ENCODE measurements around the gene HSPB1.
"Not testable (repeated sequence)": the region's sequence is repeated elsewhere in the genome, so short reads cannot be mapped to it uniquely, and the experiment has no call there.

HSPB1 gene
- 18.6 reads per million, percentile 45 among the genes with 10 or more reads in this experiment for total RNA-seq

DNA sequence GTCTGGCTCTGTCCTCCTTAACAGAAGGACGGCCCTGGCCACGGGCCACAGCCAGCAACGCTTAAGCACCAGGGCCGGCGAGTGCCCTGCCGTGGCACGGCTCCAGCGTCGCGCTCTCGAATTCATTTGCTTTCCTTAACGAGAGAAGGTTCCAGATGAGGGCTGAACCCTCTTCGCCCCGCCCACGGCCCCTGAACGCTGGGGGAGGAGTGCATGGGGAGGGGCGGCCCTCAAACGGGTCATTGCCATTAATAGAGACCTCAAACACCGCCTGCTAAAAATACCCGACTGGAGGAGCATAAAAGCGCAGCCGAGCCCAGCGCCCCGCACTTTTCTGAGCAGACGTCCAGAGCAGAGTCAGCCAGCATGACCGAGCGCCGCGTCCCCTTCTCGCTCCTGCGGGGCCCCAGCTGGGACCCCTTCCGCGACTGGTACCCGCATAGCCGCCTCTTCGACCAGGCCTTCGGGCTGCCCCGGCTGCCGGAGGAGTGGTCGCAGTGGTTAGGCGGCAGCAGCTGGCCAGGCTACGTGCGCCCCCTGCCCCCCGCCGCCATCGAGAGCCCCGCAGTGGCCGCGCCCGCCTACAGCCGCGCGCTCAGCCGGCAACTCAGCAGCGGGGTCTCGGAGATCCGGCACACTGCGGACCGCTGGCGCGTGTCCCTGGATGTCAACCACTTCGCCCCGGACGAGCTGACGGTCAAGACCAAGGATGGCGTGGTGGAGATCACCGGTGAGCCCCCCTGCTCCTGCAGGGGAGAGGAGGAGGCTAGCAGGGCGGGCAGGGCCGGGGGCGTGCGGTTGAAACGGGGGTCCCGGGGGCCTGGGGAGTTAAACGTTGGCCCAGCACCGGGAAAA lies at the start of gene HSPB1:
Gene HSPB1 (plus strand): TSS at position 327 of the 855 bp plus-strand sequence. CDS start 40 bp downstream, at position 367.
- DNase-seq = peak; percentile 56

DNA sequence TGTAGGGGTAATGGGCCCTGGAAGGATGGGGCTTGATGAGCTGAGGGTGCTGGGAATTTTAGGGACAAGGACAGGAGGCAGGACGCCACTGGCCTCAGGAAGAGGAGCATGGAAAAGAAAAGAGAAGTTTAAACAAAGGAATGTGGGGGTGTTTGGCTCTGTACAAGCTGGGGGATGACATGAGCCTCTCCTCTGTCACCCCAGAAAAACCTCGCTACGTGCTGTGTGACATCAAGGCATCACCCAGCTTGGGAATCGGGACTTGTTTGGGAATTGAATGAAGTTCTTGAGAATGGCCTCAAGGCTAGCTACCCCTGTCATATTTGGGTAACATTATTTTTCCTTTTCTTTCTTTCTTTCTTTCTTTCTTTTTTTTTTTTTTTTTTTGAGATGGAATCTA lies 47.7 kb upstream of the HSPB1 start:
- DNase-seq = no peak

DNA sequence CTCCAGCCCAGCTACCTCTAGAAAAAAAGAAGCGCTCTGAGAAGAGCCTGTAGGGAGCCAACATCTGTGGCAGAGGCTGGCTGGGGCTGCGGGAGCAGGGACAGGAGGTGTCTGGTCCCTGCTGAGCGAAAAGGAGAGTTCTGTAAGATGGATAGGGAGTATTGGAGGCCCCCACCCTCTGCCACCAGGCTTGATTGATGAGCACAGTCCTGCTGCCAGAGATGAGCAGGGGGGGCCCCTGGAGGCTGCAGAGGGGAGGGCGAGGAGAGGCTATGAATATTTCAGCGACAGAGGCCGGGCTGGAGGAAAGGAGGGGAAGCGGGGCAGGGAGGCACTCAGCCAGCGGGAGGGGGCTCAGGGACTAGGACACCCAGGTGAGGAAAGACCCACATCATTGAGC lies 44.5 kb upstream of the HSPB1 start:
- no peak for DNase-seq

DNA sequence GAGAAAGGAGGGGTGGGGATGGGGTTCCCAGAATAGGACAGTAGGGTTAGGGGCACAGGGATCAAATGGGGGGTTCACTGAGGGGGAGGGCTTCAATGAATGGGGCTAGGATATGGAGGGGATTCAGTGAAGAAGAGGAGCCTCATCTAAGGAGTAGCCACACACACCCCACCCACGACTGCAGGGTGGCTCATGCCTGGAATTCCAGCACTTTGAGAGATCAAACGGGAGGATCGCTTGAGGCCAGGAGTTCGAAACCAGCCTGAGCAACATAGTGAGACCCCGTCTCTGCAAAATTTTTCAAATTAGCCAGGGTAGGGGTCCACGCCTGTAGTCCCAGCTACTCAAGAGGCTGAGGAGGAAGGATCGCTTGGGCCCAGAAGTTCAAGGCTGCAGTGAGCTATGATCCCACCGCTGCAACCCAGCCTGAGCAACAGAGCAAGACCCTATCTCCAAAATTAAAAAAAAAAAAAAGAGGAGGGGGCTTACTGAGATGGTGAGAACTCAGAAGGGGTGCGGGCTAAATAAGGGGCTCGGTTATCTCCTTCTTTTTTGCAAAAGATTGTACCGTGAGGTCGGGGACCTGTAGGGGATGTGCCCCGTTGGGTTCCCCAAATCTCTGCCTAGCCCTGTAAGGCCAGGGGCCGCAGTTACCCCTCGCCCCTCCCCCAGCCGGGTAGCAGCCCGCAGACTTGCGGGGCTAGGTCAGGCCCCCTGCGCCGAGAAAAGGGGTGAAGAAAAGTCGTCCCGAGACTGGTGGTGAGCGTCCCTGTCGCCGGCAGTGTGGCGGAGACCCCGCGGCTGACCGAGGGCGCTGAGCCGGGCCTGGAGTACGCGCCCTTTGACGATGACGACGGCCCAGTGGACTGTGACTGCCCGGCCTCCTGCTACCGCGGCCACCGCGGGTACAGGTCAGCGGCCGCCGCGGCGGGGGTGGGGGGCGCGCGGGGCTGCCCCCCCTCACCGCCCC lies 43.1 kb upstream of the HSPB1 start:
- DNase-seq = no peak

DNA sequence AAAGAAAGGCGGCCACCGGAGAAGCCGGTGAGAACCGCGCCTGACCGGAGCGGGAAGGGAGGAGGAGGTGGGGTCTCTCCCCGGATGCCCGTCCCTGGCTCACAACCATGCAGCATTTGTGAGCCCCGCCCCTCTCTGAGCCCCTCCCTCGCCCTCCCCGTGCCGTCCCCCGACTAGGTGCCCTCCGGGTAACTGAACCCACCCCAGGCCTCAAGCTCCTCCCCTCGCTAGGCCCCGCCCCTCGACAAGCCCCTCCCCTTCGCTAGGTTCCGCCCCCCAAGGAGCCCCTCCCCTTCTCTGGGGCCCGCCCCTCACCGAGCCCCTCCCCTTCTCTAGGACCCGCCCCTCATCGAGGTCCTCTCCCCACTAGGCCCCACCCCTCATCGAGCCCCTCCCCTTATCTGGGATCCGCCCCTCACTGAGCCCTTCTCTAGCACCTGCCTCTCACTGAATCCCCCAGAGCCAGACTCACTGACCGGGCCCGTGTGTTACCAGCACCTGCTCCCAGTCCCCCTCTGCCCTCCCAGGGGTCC lies 42.2 kb upstream of the HSPB1 start:
- peak; percentile 37 for DNase-seq

DNA sequence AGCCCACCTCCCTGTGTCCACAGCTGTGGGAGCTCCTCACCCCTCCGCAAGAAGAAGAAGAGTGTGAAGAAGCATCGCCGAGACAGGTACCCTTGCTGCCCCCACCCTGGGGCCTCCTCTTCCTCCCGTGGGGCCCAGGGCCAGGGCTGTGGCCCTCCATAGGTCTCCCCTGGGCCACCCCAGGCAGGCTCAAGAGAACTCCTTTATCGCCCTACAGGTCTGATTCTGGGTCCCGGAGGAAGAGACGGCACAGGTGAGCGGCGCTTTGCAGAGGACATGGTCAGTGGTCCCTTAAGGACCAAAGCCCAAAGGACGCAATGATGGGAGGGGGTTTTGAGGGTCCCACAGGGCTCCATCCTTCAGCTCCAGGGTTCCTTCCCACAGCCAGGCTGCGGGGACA lies 41.1 kb upstream of the HSPB1 start:
- no peak for DNase-seq

DNA sequence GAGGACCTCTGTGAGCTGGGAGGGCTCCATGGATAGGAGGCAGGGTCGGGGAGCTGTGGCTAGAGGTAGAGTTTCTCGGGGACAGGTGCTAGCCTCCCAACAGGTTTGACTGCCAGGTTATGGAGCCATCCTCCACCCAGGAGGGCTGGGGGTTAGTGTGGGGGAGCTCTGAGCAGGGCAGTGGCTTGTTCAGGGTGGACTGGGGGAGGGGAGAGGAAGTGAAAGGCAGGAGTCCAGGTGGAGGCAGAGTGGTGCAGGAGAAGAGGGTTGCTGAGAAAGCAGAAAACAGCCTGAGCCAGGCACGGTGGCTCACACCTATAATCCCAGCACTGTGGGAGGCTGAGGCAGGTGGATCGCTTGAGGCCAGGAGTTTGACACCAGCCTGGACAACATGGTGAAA lies 40.5 kb upstream of the HSPB1 start:
- no peak for DNase-seq

DNA sequence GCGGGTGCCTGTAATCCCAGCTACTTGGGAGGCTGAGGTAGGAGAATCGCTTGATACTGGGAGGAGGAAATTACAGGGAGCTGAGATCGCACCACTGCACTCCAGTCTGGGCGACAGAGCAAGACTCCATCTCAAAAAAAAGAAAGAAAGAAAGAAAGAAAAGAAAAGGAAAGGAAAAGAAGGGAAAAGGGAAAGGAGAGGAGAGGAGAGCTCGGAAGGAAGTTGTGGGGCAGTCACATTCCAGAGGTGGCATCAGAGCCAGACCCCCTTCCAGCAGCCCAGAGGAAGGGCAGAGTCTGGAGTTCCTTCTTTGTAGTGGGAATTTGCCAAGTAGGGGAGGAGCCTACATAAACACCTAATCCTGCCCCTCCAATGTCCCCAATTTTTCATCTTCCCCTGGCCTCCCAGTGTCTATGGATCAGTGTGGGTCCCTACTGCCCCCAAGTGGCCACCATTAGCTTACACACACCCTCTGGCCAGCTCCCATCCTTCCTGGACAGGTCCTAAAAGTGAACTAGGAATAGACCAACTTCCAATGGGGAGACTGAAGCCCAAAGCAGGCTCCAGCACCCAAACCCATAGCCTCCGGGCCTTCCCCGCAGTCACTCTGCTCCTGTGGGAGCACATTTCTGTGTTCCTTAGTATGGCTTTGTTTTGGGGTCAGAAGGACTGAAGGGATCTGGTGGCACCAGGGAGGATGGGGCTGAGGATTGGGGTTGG lies 39.6 kb upstream of the HSPB1 start:
- no peak for DNase-seq

DNA sequence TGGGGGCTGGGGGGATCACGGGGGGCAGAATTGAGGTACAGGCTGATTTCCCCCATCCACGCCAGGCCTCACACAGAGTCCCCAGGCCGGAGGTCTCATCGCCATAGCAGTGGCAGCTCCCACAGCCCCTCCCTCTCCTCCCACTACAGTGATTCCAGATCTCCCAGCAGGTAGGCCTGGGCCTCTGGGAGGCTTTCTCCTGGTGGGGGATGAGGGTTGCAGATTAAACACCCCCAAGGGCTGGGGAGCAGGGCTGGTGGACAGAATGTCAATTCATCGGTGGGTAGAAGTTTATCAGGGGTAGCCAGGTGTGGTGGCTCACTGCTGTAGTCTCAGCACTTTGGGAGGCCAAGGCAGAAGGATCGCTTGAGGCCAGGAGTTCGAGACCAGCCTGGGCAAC lies 37.2 kb upstream of the HSPB1 start:
- no peak for DNase-seq

DNA sequence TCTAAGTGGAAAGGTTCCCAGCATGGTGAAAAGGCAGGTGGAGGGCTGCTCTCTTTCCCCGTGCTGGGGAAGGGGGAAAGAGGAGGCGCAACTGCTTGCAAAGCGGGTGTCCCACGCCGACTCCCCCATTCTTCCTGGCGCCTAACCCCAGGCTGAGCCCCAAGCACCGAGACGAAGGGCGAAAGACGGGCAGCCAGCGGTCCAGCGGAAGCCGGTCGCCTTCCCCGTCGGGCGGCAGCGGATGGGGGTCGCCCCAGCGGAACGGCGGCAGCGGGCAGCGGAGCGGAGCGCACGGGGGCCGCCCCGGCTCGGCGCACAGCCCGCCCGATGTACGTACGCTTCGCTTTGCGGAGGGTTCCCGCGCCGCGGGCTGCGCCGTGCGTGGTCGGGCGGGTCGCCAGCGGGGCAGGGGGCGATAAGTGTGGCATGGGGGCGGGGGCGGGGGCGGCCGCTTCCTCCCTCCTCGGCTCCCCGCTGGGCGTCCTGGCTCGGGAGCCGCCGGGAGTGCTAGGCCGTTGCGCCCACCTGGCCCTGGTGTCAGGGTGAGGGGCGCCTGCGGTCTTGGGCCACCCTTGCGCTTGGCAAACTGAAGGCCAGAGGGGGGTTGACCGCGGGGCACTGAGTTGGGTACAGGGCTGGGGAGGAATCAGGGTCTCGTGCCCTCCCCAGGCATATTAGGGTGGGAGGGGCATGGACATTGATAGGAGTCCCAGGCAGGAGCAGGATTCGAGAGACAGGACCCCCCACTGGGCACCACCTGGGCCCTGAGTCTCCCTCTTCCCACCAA lies 35.2 kb upstream of the HSPB1 start:
- no peak for DNase-seq

DNA sequence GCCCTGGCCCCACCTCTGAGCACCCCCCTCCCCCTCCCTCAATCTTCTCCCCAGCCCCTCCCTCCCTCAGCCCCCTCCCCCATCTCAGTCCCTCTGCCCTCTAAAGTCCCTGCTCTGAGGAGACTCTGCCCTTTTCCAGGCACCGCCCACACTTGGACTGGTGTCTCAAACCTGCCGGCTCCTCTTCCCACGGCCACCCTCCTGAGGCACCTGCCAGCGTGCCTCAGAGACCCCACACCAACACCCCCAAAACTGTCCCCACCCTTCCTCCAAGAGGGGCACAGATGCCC lies 34.6 kb upstream of the HSPB1 start:
- DNase-seq = no peak

DNA sequence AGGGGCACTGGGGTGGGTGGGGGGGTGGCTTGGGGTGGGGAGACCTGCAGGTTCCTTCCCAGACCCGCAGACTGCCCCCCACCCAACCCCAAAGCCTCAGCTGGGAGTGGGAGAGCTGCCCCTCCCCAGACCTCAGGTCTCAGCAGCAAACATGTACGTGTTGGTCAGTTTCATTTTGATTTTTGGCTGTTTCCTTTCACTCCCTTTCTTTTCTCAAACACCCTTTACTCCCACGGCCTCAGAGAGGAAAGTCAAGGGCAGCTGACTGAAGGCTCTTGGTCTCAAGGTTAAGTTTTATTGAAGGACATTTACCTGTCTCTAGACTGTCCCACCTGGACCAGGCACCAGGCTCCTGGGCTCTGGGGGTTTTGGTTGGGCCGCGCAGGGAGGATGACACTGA lies 34.1 kb upstream of the HSPB1 start:
- DNase-seq = no peak

DNA sequence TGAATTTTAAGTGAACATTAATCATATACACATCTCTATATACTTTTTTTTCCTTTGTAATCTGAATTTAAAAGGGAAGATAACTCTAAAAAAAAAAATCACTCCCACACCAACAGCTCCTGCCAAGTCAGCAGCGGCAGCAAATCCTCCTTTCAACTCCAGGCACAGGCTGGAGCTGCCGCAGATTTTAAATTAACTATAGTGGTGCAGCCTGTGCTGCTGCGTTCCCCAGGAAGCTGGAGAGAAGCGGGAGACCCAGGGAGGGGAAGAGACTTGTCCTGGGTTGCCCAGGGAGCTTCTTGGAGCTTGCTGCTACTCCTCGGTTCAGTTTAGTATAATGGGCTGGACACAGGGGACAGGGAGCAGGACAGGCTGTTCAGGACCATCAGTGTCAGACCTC lies 32.6 kb upstream of the HSPB1 start:
- DNase-seq = no peak

DNA sequence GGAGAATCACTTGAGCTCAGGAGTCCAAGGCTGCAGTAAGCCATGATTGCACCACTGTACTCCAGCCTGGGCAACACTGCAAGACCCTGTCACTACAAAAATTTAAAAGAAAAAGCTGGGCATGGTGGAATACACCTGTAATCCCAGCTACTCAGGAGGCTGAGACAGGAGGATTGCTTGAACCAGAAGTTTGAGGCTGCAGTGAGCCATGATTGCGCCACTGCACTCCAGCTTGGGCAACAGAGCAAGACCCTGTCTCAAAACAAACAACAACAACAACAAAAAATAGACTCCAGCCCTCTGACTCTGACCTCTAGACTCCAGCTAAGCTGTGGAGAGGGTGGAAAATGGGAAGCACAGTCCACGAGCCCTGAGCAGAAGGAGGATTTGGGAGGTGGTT lies 31.1 kb upstream of the HSPB1 start:
- DNase-seq = not testable (repeated sequence)

DNA sequence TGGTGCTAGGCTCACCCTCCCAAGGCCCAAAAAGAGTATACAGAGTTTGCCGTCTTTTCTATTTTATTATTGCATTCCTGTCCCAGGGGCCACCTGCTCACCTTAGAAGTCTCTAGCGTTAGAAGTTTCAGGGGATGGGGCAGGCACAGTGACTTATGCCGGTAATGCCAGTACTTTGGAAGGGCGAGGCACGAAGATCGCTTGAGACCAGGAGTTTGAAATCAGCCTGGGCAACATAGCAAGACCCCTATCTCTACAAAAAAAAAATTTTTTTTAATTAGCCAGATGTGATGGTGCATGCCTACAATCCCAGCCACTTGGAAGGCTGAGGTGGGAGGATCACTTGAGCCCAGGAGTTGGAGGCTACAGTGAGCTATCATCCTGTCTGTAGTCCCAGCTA lies 30.3 kb upstream of the HSPB1 start:
- DNase-seq = no peak

DNA sequence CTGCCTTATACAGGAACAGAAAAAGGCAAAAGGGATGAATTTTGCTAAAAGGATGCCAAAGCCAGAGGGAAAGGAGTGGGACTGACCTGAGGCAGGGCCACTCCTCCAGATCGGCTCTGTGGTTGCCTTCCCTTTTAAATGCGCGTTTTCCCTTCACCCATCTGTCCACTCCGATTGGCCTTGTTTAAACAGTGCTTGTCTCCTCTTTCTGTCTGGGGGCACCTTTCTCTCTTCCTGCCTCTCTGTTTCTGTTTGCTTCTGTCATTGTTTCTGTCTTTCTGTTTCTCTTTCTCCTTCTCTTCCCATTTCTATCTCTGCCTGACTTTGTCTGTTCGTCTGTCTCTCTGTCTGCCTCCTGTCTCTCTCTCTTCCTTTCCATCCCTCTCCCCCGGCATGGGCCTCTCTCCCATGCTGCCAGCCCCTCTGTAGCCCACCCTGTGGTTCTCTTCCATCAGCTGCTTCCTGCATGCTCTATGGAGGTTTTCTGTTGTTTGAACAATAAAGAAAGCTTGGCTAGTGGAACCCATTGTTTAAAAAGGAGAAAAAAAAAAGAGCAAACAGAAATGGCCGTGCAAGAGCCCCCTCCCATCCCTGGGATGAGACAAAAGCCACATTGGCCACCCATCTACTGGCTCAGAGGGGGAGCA lies 29.5 kb upstream of the HSPB1 start:
- DNase-seq = no peak

DNA sequence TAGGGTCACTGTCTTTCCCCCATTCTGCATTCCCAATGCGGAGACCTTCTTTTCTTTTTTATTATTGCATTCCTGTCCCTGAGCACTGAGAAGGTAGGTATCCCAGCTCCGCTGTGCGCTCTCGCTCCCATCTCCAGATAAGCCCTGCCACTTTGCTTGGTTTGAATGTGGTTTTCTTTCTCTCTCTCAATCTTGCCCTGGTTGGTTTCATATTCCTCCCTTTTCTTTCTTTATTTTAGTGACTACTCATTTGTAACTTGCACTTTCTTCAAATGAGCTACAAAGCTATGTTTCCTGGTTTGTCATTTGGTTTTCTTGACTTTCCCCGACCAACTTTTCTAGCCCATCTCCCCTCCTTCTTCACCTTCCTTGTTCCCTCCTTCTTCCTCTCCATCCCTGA lies 29.0 kb upstream of the HSPB1 start:
- no peak for DNase-seq

DNA sequence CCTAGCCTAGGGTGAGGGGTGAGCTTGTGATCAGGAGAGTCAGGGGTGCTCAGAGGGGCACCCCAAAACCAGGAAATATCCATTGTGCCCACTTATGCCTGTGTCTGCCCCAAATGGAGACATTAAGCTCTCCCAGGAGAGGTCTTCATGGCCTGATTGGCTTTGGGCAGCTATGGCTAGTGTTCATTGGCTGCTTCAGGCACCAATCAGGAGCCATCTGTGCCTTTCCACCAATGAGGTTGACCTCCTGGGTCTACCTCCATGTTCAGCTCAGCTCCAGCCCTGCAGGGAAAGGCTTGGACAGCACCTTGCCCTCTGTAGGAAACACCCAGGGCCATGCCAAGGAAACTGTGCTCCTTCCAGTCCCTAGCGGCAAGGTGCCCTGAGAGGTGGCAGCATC lies 23.9 kb upstream of the HSPB1 start:
- DNase-seq = no peak

DNA sequence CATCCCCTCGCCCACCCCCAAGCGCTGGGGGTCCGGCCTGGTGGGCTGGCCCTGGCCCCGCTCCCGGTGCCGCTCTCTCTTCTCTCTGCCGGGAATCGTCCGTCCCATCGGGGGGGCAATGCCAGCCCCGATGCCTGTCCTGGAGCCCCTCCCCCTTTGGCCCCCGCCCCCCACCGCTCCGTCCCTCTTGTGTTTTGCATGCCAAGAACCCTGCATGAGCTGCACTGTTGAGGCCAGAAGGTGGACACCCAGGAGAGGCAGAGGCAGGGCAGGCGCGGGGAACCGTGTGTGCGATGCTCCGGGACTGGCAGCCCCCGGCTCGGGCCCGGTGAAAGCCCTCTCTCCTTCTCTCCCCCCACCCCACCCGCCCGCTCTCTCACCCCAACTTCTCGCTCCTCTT lies 22.1 kb upstream of the HSPB1 start:
- no peak for DNase-seq

DNA sequence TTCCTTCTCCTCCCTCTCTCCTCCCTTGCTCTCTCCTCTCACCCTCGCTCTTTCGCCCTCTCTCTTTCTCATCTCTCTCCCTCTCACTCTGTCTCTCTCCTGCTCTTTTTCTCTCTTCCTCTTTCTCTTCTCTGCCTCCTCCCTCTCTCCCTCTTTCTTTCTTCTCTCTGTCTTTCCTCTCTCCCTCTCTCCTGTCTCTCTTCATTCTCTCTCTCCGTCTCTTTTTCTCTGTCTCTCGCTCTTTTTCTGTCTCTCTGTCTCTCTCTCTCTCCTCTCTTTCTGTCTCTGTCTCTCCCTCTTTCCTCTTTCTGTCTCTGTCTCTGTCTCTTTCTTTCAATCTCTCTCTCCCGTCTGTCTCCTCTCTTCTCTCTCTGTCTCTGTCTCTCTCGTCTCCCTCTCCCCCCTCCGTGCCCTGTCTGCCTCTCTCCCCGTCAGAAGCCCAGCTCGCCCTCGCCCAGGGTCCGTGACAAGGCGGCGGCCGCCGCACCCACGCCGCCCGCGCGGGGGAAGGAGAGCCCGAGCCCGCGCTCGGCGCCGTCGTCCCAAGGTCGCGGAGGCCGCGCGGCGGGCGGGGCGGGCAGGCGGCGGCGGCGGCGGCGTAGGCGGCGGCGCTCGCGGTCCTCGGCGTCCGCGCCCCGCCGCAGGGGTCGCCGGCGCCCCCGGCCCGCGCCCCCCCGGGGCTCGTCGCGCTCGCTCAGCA lies 21.3 kb upstream of the HSPB1 start:
- DNase-seq = no peak

All from effector CD4-positive, alpha-beta T cell (primary cell).